ENCODE data around the gene EIF5B. TPM values are rescaled to one million over a fixed set of nuclear protein-coding genes. Genes with fewer than 3 reads are reported as not detected.

The EIF5B gene
- polyA plus RNA-seq, 5 donors, result 56.7 to 69.3 (median 64.3) TPM

Other genes starting within 250 kb of the EIF5B start
- 1 to 10 TPM; 5.2 to 8.3 (median 8.1) TPM for gene C2orf15, start 195.7 kb upstream of the EIF5B start, polyA plus RNA-seq (ENCODE audit: insufficient read depth in 1 of 5, insufficient read length in 5 of 5, low replicate concordance in 1 of 5)
- gene TSGA10, start 182.4 kb upstream of the EIF5B start, polyA plus RNA-seq (ENCODE audit: insufficient read depth in 1 of 5, insufficient read length in 5 of 5, low replicate concordance in 1 of 5), result 10 to 100 TPM; 10.5 to 19.0 (median 16.0) TPM
- 10 to 100 TPM; 15.1 to 21.1 (median 17.4) TPM for gene LIPT1, start 182.4 kb upstream of the EIF5B start, polyA plus RNA-seq (ENCODE audit: insufficient read depth in 1 of 5, insufficient read length in 5 of 5, low replicate concordance in 1 of 5)
- gene MITD1, start 156.3 kb upstream of the EIF5B start, polyA plus RNA-seq (ENCODE audit: insufficient read depth in 1 of 5, insufficient read length in 5 of 5, low replicate concordance in 1 of 5), result 10 to 100 TPM; 39.8 to 65.9 (median 58.2) TPM
- 10 to 100 TPM; 42.2 to 63.6 (median 55.3) TPM for gene MRPL30, start 156.2 kb upstream of the EIF5B start, polyA plus RNA-seq (ENCODE audit: insufficient read depth in 1 of 5, insufficient read length in 5 of 5, low replicate concordance in 1 of 5)
- gene LYG2, start 81.7 kb upstream of the EIF5B start, polyA plus RNA-seq (ENCODE audit: insufficient read depth in 1 of 5, insufficient read length in 5 of 5, low replicate concordance in 1 of 5), result under 1 TPM; 0.34 to 0.80 (median 0.64) TPM
- 1 to 10 TPM; 1.7 to 3.4 (median 2.5) TPM for gene LYG1, start 36.2 kb upstream of the EIF5B start, polyA plus RNA-seq (ENCODE audit: insufficient read depth in 1 of 5, insufficient read length in 5 of 5, low replicate concordance in 1 of 5)
- gene TXNDC9, start 1.1 kb upstream of the EIF5B start, polyA plus RNA-seq (ENCODE audit: insufficient read depth in 1 of 5, insufficient read length in 5 of 5, low replicate concordance in 1 of 5), result 10 to 100 TPM; 33.5 to 48.9 (median 36.4) TPM
- 10 to 100 TPM; 51.8 to 73.4 (median 67.1) TPM for gene REV1, start 152.6 kb downstream of the EIF5B start, polyA plus RNA-seq (ENCODE audit: insufficient read depth in 1 of 5, insufficient read length in 5 of 5, low replicate concordance in 1 of 5)

All from right lung (tissue), 5 donors.